Activated CD8-positive, alpha-beta memory T cell treated with anti-CD3 and anti-CD28 coated beads for 4 hours (primary cell): ENCODE data around the gene ASCL1.

Experiments used
- DNase-seq, 2 donors: peaks; one replicate each; pipeline ENCODE4 v3.0.0-alpha.2; 2020; ENCODE audit warnings: low read depth in 2 of 2

Gene ASCL1

GRCh38 chr12:102977945-102978706 is 20.7 kb downstream of the ASCL1 start:
- no peak for DNase-seq

- no peak for DNase-seq
Observed at GRCh38 chr12:102980350-102980749, 22.9 kb downstream of the ASCL1 start.

- DNase-seq: no peak
Observed at GRCh38 chr12:102990419-102990818, 32.9 kb downstream of the ASCL1 start.

- DNase-seq: no peak
Observed at GRCh38 chr12:102992297-102992696, 34.8 kb downstream of the ASCL1 start.

DNA sequence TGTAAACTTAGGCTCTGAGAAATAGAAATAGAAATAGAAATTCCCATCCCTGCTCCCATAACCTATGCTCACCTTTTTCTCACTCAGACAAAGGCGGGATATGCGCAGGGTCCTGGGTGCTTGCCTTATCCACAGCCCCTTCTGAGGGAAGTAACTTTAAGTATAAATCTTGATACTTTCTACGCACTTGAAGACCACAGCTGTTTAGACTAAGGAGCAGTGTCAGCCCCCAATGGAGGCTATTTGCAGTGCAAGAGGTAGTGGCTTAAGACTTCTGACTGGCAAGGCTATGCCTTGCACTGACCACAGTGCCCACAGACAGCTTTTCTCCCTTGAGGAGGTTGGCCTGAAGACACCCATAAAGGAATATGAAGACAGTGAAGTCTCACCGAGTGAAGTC is 35.2 kb downstream of the ASCL1 start:
- DNase-seq: no peak

GRCh38 chr12:102993537-102993936 is 36.1 kb downstream of the ASCL1 start:
- DNase-seq: no peak

DNA sequence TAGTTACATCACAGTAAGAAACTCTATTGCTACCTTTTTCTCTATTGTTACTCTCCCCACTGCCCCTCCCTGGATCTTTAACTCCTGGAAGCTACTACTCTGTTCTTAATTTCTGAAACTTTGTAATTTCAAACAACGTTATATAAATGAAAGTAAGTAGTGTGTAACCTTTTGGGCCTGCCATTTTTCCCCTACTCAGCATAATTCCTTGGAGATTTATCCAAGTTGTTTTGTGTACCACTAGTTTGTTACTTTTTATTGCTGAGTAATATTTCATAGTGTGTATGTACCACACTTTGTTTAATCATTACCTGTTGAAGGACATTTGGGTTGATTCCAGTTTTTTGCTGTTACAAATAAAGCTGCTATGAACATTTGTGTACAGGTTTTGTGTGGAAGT is 37.9 kb downstream of the ASCL1 start:
- DNase-seq: no peak
